ENCODE results near the gene DYNC2I2. TPM values are rescaled to one million over a fixed set of nuclear protein-coding genes. Genes with fewer than 3 reads are reported as not detected.

Gene DYNC2I2
- total RNA-seq, 2 donors from 2014 or later: 3.7 to 3.8 TPM

Other genes starting within 250 kb of the DYNC2I2 start
- gene CERCAM, start 236.0 kb downstream of the DYNC2I2 start, total RNA-seq: under 1 TPM; 0.25 to 0.42 TPM
- 10 to 100 TPM; 26.2 to 29.1 TPM for gene ODF2, start 200.8 kb downstream of the DYNC2I2 start, total RNA-seq
- gene GLE1, start 152.1 kb downstream of the DYNC2I2 start, total RNA-seq: 10 to 100 TPM; 14.4 to 16.2 TPM
- 100 to 1,000 TPM; 734 to 740 TPM for gene SPTAN1, start 104.3 kb downstream of the DYNC2I2 start, total RNA-seq
- gene SET, start 32.4 kb upstream of the DYNC2I2 start, total RNA-seq: 100 to 1,000 TPM; 223 to 231 TPM
- gene PKN3, start 45.7 kb upstream of the DYNC2I2 start, total RNA-seq: 1 to 10 TPM in 1 of 2 donors, under 1 TPM in 1; 0.96 to 2.0 TPM
- 10 to 100 TPM; 23.5 to 26.9 TPM for gene ZDHHC12, start 67.3 kb upstream of the DYNC2I2 start, total RNA-seq
- gene ZER1, start 115.1 kb upstream of the DYNC2I2 start, total RNA-seq: 10 to 100 TPM; 29.4 to 30.0 TPM
- 10 to 100 TPM; 21.6 to 30.8 TPM for gene TBC1D13, start 130.4 kb upstream of the DYNC2I2 start, total RNA-seq
- gene ENDOG, start 161.7 kb upstream of the DYNC2I2 start, total RNA-seq: 1 to 10 TPM; 7.7 to 7.8 TPM
- gene SPOUT1, start 172.9 kb upstream of the DYNC2I2 start, total RNA-seq: 10 to 100 TPM; 33.7 to 48.1 TPM
- 1 to 10 TPM; 4.8 to 5.7 TPM for gene KYAT1, start 225.1 kb upstream of the DYNC2I2 start, total RNA-seq
- 10 to 100 TPM; 28.9 to 30.3 TPM for gene LRRC8A, start 225.3 kb upstream of the DYNC2I2 start, total RNA-seq

Measured in T-helper 17 cell (primary cell).